GM23338 (cell line): ENCODE results near the gene GRAMD1A. TPM values are rescaled to one million over a fixed set of nuclear protein-coding genes. Genes with fewer than 3 reads are reported as not detected.

ENCODE experiments used
- ATAC-seq: fragments of 200-7000 bp; cut with Tn5 transposase; 3 replicates; pipeline ENCODE4 v1.9.1; 2020
- DNase-seq: peaks from one replicate; pipeline ENCODE4 v3.0.0-alpha.2; 2015; ENCODE audit warnings: low spot score
- H2AFZ ChIP-seq: fragments of 200-600 bp; sonication (generic); 2 replicates; pipeline ENCODE4 v1.8.0; 2016; ENCODE audit warnings: antibody characterized with exemption, mild to moderate bottlenecking, moderate library complexity
- H3F3A ChIP-seq: fragments of 200-600 bp; sonication (generic); replicated peaks from 2 replicates; pipeline ENCODE4 v1.8.0; 2017; ENCODE audit warnings: antibody characterized with exemption, mixed run types, low read depth
- H3K27ac ChIP-seq: fragments of 200-600 bp; sonication (generic); 2 replicates; pipeline ENCODE4 v1.6.1; 2016; ENCODE audit warnings: low read depth
- H3K27me3 ChIP-seq: fragments of 200-600 bp; sonication (generic); 2 replicates; pipeline ENCODE4 v1.8.0; 2016; ENCODE audit warnings: mild to moderate bottlenecking, mixed run types, moderate library complexity; ENCODE audit not compliant: insufficient read depth
- H3K36me3 ChIP-seq: fragments of 200-600 bp; sonication (generic); 2 replicates; pipeline ENCODE4 v1.8.0; 2016; ENCODE audit warnings: mild to moderate bottlenecking; ENCODE audit not compliant: insufficient read depth
- H3K4me1 ChIP-seq: fragments of 200-600 bp; sonication (generic); 2 replicates; pipeline ENCODE4 v1.8.0; 2016; ENCODE audit warnings: mild to moderate bottlenecking, moderate library complexity; ENCODE audit not compliant: insufficient read depth
- H3K4me2 ChIP-seq: fragments of 200-600 bp; sonication (generic); 2 replicates; pipeline ENCODE4 v1.7.1; 2017; ENCODE audit warnings: mixed run types
- H3K4me3 ChIP-seq: fragments of 200-600 bp; sonication (generic); 2 replicates; pipeline ENCODE4 v1.6.1; 2016; ENCODE audit warnings: mixed run types
- H3K79me2 ChIP-seq: fragments of 200-600 bp; sonication (generic); replicated peaks from 2 replicates; pipeline ENCODE4 v1.8.0; 2017; ENCODE audit warnings: mild to moderate bottlenecking; ENCODE audit not compliant: insufficient read depth
- H3K9me2 ChIP-seq: fragments of 200-600 bp; sonication (generic); 2 replicates; pipeline ENCODE4 v1.8.0; 2017; ENCODE audit not compliant: insufficient read depth
- H4K20me1 ChIP-seq: fragments of 200-600 bp; sonication (generic); replicated peaks from 2 replicates; pipeline ENCODE4 v1.8.0; 2017; ENCODE audit warnings: mild to moderate bottlenecking; ENCODE audit not compliant: insufficient read depth
- H3K27ac Mint-ChIP-seq: 2 replicates; pipeline ENCODE4 v1.8.0; 2020; ENCODE audit warnings: inconsistent platforms, mild to moderate bottlenecking, moderate library complexity, mixed read lengths
- H3K27me3 Mint-ChIP-seq: 3 replicates; pipeline ENCODE4 v1.8.0; 2022; ENCODE audit warnings: low read depth, mild to moderate bottlenecking, moderate library complexity, mixed read lengths, inconsistent platforms; ENCODE audit not compliant: insufficient read depth, poor library complexity
- H3K36me3 Mint-ChIP-seq: 3 replicates; pipeline ENCODE4 v1.8.0; 2021; ENCODE audit warnings: low read depth, mild to moderate bottlenecking, inconsistent platforms, moderate library complexity, mixed read lengths
- H3K4me1 Mint-ChIP-seq: 3 replicates; pipeline ENCODE4 v1.8.0; 2020; ENCODE audit warnings: mild to moderate bottlenecking, inconsistent platforms, mixed read lengths
- H3K4me3 Mint-ChIP-seq: 3 replicates; pipeline ENCODE4 v1.8.0; 2021; ENCODE audit warnings: moderate library complexity, mild to moderate bottlenecking, inconsistent platforms, mixed read lengths
- H3K9me3 Mint-ChIP-seq: 3 replicates; pipeline ENCODE4 v1.8.0; 2020; ENCODE audit warnings: moderate library complexity, mild to moderate bottlenecking, inconsistent platforms, mixed read lengths
- CREB1 ChIP-seq: fragments of 250-450 bp; sonication (Bioruptor Pico); IDR thresholded peaks from 2 replicates; pipeline ENCODE4 v1.5.0; 2020; ENCODE audit warnings: low read depth, mild to moderate bottlenecking, moderate library complexity
- EZH2 ChIP-seq: fragments of 200-600 bp; sonication (generic); IDR thresholded peaks from one replicate; pipeline ENCODE4 v1.8.0; 2017; ENCODE audit warnings: antibody characterized with exemption, mild to moderate bottlenecking, low read depth; ENCODE audit not compliant: unreplicated experiment
- EZH2phosphoT487 ChIP-seq: fragments of 200-600 bp; sonication (generic); IDR thresholded peaks from one replicate; pipeline ENCODE4 v1.8.1; 2018; ENCODE audit warnings: antibody characterized with exemption; ENCODE audit not compliant: unreplicated experiment
- JUNB ChIP-seq: IDR thresholded peaks from one replicate; pipeline ENCODE4 v1.6.1; 2016; ENCODE audit warnings: antibody characterized with exemption; ENCODE audit not compliant: unreplicated experiment
- POLR2AphosphoS5 ChIP-seq: IDR thresholded peaks from 2 replicates; pipeline ENCODE4 v1.6.1; 2016; ENCODE audit warnings: antibody characterized with exemption, low read depth
- STAT1 ChIP-seq: IDR thresholded peaks from one replicate; pipeline ENCODE4 v1.6.1; 2016; ENCODE audit warnings: antibody characterized with exemption; ENCODE audit not compliant: unreplicated experiment
- ZNF114 ChIP-seq: fragments of 250-450 bp; sonication (Bioruptor Pico); IDR thresholded peaks from 2 replicates; pipeline ENCODE4 v1.5.0; 2020; ENCODE audit warnings: mild to moderate bottlenecking, moderate library complexity
- ZNF331 ChIP-seq: fragments of 250-450 bp; sonication (Bioruptor Pico); IDR thresholded peaks from 2 replicates; pipeline ENCODE4 v1.5.0; 2020; ENCODE audit warnings: low read depth, mild to moderate bottlenecking, moderate library complexity
- ZNF462 ChIP-seq: fragments of 250-450 bp; sonication (Bioruptor Pico); IDR thresholded peaks from 2 replicates; pipeline ENCODE4 v1.5.0; 2020; ENCODE audit warnings: mild to moderate bottlenecking, moderate library complexity
- polyA plus RNA-seq: library from polyadenylated mRNA; unstranded; fragments of >200 nt; fragmentation: Nextera tagmentation; extraction: Ambion mirVana; gene quantifications from 2 replicates; pipeline ENCODE4 v1.2.1, GENCODE V29; 2016
- total RNA-seq: library from RNA; depleted of rRNA; stranded (reverse); fragments of >200 nt; shearing (Covaris generic); gene quantifications from 2 replicates; pipeline ENCODE4 v1.2.3, GENCODE V29; 2014
- TF ChIP-seq, protein P1 (sequence below): IDR thresholded peaks from 2 replicates; pipeline ENCODE4 v1.6.1; 2016; ENCODE audit warnings: antibody characterized with exemption
- TF ChIP-seq, protein P2 (sequence below), 2 experiments: fragments of 200-600 bp in 1 of 2; sonication (generic) in 1 of 2; conservative IDR thresholded peaks; 2 replicates each; pipeline versions ENCODE4 v1.5.1 to v1.6.1; 2016 to 2017; ENCODE audit warnings: antibody characterized with exemption in 2 of 2, low read depth in 2 of 2, mild to moderate bottlenecking in 2 of 2, moderate library complexity in 1 of 2

Gene GRAMD1A
- total and polyA plus RNA-seq, 2 experiments from 2014 or later = 122 to 174 TPM

GRCh38 chr19:35031072-35031881 is 31.2 kb downstream of the GRAMD1A start:
- peaks cover 22% of the 10 kb centered on the region for H3K36me3 Mint-ChIP-seq
- Histone ChIP-seq H3K4me2 (peak overlapping the region; percentile 92), H3F3A (peaks cover 41% of the 10 kb centered on the region), H3K4me3 (peak overlapping the region; percentile 66), H3K27me3 (peaks cover 34% of the 10 kb centered on the region), H3K36me3 (peaks cover 14% of the 10 kb centered on the region), H3K9me2 (no peaks in the 10 kb centered on the region), H4K20me1 (peaks cover 11% of the 10 kb centered on the region; the same call in 1 of the 2 replicates), H3K4me1 (peaks cover 15% of the 10 kb centered on the region), H2AFZ (peak overlapping the region; percentile 96), H3K27ac (no peak overlapping the region), H3K79me2 (no peaks in the 10 kb centered on the region)
- peaks cover 7% of the 10 kb centered on the region; the same call in 2 of the 3 replicates for H3K9me3 Mint-ChIP-seq
- peak; percentile 34 for ATAC-seq
- no peak overlapping the region for H3K27ac Mint-ChIP-seq
- H3K27me3 Mint-ChIP-seq = peaks cover 48% of the 10 kb centered on the region
- TF ChIP-seq CREB1 (CRISPR knock-in tag) (no peak), ZNF331 (CRISPR knock-in tag) (no peak), POLR2AphosphoS5 (peak; percentile 52), EZH2 (peak; percentile 38), STAT1 (no peak), JUNB (no peak), ZNF114 (no peak)
- TF ChIP-seq, protein P1, sequence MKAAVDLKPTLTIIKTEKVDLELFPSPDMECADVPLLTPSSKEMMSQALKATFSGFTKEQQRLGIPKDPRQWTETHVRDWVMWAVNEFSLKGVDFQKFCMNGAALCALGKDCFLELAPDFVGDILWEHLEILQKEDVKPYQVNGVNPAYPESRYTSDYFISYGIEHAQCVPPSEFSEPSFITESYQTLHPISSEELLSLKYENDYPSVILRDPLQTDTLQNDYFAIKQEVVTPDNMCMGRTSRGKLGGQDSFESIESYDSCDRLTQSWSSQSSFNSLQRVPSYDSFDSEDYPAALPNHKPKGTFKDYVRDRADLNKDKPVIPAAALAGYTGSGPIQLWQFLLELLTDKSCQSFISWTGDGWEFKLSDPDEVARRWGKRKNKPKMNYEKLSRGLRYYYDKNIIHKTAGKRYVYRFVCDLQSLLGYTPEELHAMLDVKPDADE = no peak
- TF ChIP-seq, protein P2, sequence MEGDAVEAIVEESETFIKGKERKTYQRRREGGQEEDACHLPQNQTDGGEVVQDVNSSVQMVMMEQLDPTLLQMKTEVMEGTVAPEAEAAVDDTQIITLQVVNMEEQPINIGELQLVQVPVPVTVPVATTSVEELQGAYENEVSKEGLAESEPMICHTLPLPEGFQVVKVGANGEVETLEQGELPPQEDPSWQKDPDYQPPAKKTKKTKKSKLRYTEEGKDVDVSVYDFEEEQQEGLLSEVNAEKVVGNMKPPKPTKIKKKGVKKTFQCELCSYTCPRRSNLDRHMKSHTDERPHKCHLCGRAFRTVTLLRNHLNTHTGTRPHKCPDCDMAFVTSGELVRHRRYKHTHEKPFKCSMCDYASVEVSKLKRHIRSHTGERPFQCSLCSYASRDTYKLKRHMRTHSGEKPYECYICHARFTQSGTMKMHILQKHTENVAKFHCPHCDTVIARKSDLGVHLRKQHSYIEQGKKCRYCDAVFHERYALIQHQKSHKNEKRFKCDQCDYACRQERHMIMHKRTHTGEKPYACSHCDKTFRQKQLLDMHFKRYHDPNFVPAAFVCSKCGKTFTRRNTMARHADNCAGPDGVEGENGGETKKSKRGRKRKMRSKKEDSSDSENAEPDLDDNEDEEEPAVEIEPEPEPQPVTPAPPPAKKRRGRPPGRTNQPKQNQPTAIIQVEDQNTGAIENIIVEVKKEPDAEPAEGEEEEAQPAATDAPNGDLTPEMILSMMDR (conservative IDR thresholded peaks at IDR 0.05; ENCODE audit: low read depth in 2 of 2) = no peak
- peak overlapping the region; percentile 75 for H3K4me3 Mint-ChIP-seq
- DNase-seq = peak; percentile 71
- peaks cover 6% of the 10 kb centered on the region; the same call in 2 of the 3 replicates for H3K4me1 Mint-ChIP-seq

DNA sequence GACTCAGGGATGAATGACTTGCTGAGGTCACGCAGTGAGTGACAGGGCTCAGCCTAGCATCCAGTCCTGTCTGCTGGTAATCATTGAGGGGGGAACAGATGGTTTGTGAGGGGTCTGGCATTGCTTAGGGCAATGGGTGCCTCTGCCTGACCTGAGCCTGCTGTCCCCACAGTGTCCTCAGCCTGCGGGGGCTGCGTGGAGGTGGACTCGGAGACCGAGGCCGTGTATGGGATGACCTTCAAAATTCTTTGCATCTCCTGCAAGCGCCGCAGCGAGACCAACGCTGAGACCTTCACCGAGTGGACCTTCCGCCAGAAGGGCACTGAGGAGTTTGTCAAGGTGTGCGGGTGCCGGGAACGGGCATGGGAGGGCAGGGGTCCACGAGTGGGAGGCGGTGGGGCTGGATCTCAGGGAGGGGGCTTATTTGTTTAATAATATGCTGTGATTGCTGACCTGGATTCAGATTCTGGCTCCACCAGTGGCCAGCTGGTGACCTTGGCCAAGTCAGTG is 32.3 kb downstream of the GRAMD1A start:
- no peaks in the 10 kb centered on the region for H3K79me2 ChIP-seq
- Mint-ChIP-seq H3K27me3 (peaks cover 45% of the 10 kb centered on the region), H3K36me3 (peaks cover 11% of the 10 kb centered on the region), H3K4me1 (peaks cover 6% of the 10 kb centered on the region; the same call in 2 of the 3 replicates), H3K4me3 (no peak overlapping the region), H3K9me3 (peaks cover 7% of the 10 kb centered on the region; the same call in 2 of the 3 replicates), H3K27ac (no peak overlapping the region)
- H3K27ac ChIP-seq = no peak overlapping the region
- H3F3A ChIP-seq = peaks cover 30% of the 10 kb centered on the region
- H3K4me1 ChIP-seq = peaks cover 10% of the 10 kb centered on the region
- ATAC-seq (no peak), DNase-seq (no peak)
- H3K9me2 ChIP-seq = no peaks in the 10 kb centered on the region
- no peak overlapping the region for H3K4me2 ChIP-seq
- peaks cover 4% of the 10 kb centered on the region; the same call in 1 of the 2 replicates for H3K36me3 ChIP-seq
- no peak overlapping the region for H3K4me3 ChIP-seq
- H2AFZ ChIP-seq = no peak overlapping the region
- peaks cover 34% of the 10 kb centered on the region for H3K27me3 ChIP-seq
- H4K20me1 ChIP-seq = peaks cover 7% of the 10 kb centered on the region; the same call in 1 of the 2 replicates
- no peak for TF ChIP-seq CREB1 (CRISPR knock-in tag)
- no peak for TF ChIP-seq EZH2phosphoT487
- TF ChIP-seq JUNB = no peak
- no peak for TF ChIP-seq POLR2AphosphoS5
- TF ChIP-seq ZNF462 (CRISPR knock-in tag) = no peak
- no peak for TF ChIP-seq STAT1
